SK-N-SH treated with all-trans-retinoic acid at 6 μM for 48 hours (cell line): ENCODE measurements around the gene GCH1.
A peak's percentile ranks its signal among the peaks of the same experiment; 100 is the strongest.
"Not testable (repeated sequence)": the region's sequence is repeated elsewhere in the genome, so short reads cannot be mapped to it uniquely, and the experiment has no call there.

Source experiments
- ATAC-seq: fragments of 200-7000 bp; cut with Tn5 transposase; 3 replicates; pipeline ENCODE4 v1.9.1; 2020; ENCODE audit warnings: mild to moderate bottlenecking, moderate library complexity
- ARNTL ChIP-seq: fragments of 450-650 bp; formaldehyde crosslinking; IDR thresholded peaks from 2 replicates; pipeline ENCODE4 v1.5.0; 2020; ENCODE audit warnings: low read depth, mild to moderate bottlenecking, moderate library complexity, borderline replicate concordance
- BACH2 ChIP-seq: fragments of 250-450 bp; sonication (Bioruptor Pico); IDR thresholded peaks from 2 replicates; pipeline ENCODE4 v1.9.0; 2021; ENCODE audit warnings: mild to moderate bottlenecking, borderline replicate concordance
- CREB5 ChIP-seq: fragments of 250-450 bp; sonication (Bioruptor Pico); IDR thresholded peaks from 2 replicates; pipeline ENCODE4 v1.5.1; 2020; ENCODE audit warnings: low read depth, mild to moderate bottlenecking, moderate library complexity
- CSDC2 ChIP-seq: fragments of 250-450 bp; sonication (Bioruptor Pico); IDR thresholded peaks from 2 replicates; pipeline ENCODE4 v1.5.0; 2020; ENCODE audit warnings: mild to moderate bottlenecking, moderate library complexity
- ESRRG ChIP-seq: fragments of 250-450 bp; sonication (Bioruptor Pico); IDR thresholded peaks from 2 replicates; pipeline ENCODE4 v1.6.1; 2021; ENCODE audit warnings: mild to moderate bottlenecking
- GLIS3 ChIP-seq: fragments of 250-450 bp; sonication (Bioruptor Pico); IDR thresholded peaks from 2 replicates; pipeline ENCODE4 v1.5.0; 2020; ENCODE audit warnings: mild to moderate bottlenecking, moderate library complexity
- ISL1 ChIP-seq: fragments of 250-450 bp; sonication (Bioruptor Pico); IDR thresholded peaks from 2 replicates; pipeline ENCODE4 v2.1.2; 2022; ENCODE audit warnings: mild to moderate bottlenecking, moderate library complexity
- OSR1 ChIP-seq: fragments of 250-450 bp; sonication (Bioruptor Pico); IDR thresholded peaks from 2 replicates; pipeline ENCODE4 v1.8.0; 2022; ENCODE audit warnings: moderate library complexity, mild to moderate bottlenecking, inconsistent platforms
- PATZ1 ChIP-seq: fragments of 250-450 bp; sonication (Bioruptor Pico); IDR thresholded peaks from 2 replicates; pipeline ENCODE4 v1.8.0; 2020; ENCODE audit warnings: mild to moderate bottlenecking, moderate library complexity, borderline replicate concordance
- POU6F1 ChIP-seq: fragments of 250-450 bp; sonication (Bioruptor Pico); IDR thresholded peaks from 2 replicates; pipeline ENCODE4 v1.8.0; 2021; ENCODE audit warnings: low read depth, mild to moderate bottlenecking, moderate library complexity, borderline replicate concordance
- RARB ChIP-seq: fragments of 250-450 bp; sonication (Bioruptor Pico); IDR thresholded peaks from 2 replicates; pipeline ENCODE4 v1.8.0; 2021; ENCODE audit warnings: mild to moderate bottlenecking, moderate library complexity
- SNAI2 ChIP-seq: fragments of 250-450 bp; sonication (Bioruptor Pico); IDR thresholded peaks from 2 replicates; pipeline ENCODE4 v1.5.0; 2020; ENCODE audit warnings: mild to moderate bottlenecking, moderate library complexity
- TCF4 ChIP-seq: fragments of 250-450 bp; sonication (Bioruptor Pico); IDR thresholded peaks from 2 replicates; pipeline ENCODE4 v1.8.0; 2021; ENCODE audit warnings: mild to moderate bottlenecking, moderate library complexity, borderline replicate concordance
- TOX ChIP-seq: fragments of 250-450 bp; sonication (Bioruptor Pico); IDR thresholded peaks from 2 replicates; pipeline ENCODE4 v1.8.0; 2021; ENCODE audit warnings: mild to moderate bottlenecking, moderate library complexity, borderline replicate concordance
- TSHZ2 ChIP-seq: fragments of 250-450 bp; sonication (Bioruptor Pico); IDR thresholded peaks from 2 replicates; pipeline ENCODE4 v1.5.0; 2020; ENCODE audit warnings: mild to moderate bottlenecking, moderate library complexity
- ZC3H10 ChIP-seq: fragments of 250-450 bp; sonication (Bioruptor Pico); IDR thresholded peaks from 2 replicates; pipeline ENCODE4 v1.5.1; 2021; ENCODE audit warnings: mild to moderate bottlenecking, moderate library complexity
- ZFP3 ChIP-seq: fragments of 250-450 bp; sonication (Bioruptor Pico); IDR thresholded peaks from 2 replicates; pipeline ENCODE4 v1.5.0; 2020; ENCODE audit warnings: mild to moderate bottlenecking, moderate library complexity
- ZNF565 ChIP-seq: fragments of 450-650 bp; formaldehyde crosslinking; conservative IDR thresholded peaks from 2 replicates; pipeline ENCODE4 v1.5.0; 2020; ENCODE audit warnings: low read depth, mild to moderate bottlenecking, moderate library complexity
- ZNF70 ChIP-seq: fragments of 450-650 bp; formaldehyde crosslinking; IDR thresholded peaks from 2 replicates; pipeline ENCODE4 v1.5.0; 2020; ENCODE audit warnings: mild to moderate bottlenecking, moderate library complexity

Gene GCH1

GRCh38 chr14:54877015-54877702, 25.5 kb downstream of the GCH1 start (continued):
- no peak for TF ChIP-seq RARB
- no peak for TF ChIP-seq TOX (CRISPR knock-in tag)

- not testable (repeated sequence) for ATAC-seq
These were observed 27.0 kb downstream of the GCH1 start for GRCh38 chr14:54875648-54876047.

- ATAC-seq, result not testable (repeated sequence)
These were observed 32.2 kb downstream of the GCH1 start for GRCh38 chr14:54870154-54871090.

GRCh38 chr14:54867011-54867410, 35.6 kb downstream of the GCH1 start:
- peak; percentile 80 for ATAC-seq
- TF ChIP-seq ZNF70 (no peak), POU6F1 (CRISPR knock-in tag) (no peak), TSHZ2 (CRISPR knock-in tag) (no peak), TCF4 (CRISPR knock-in tag) (0 out of 2 replicates have a peak, but pooled peaks have one; percentile 24), GLIS3 (CRISPR knock-in tag) (no peak), ESRRG (CRISPR knock-in tag) (no peak), ISL1 (no peak; the same call in 1 of the 2 replicates), BACH2 (no peak)

GRCh38 chr14:54866588-54866987, 36.0 kb downstream of the GCH1 start:
- TF ChIP-seq ESRRG (CRISPR knock-in tag) (peak; percentile 24; the same call in 1 of the 2 replicates), BACH2 (no peak)
- ATAC-seq, result peak; percentile 65

GRCh38 chr14:54864526-54864925, 38.1 kb downstream of the GCH1 start:
- peak; percentile 39; the same call in 1 of the 3 replicates for ATAC-seq
- TF ChIP-seq OSR1 (CRISPR knock-in tag) (no peak), SNAI2 (CRISPR knock-in tag) (no peak), ZC3H10 (no peak), ZNF70 (no peak), PATZ1 (CRISPR knock-in tag) (no peak), TSHZ2 (CRISPR knock-in tag) (no peak), CREB5 (no peak), ZFP3 (CRISPR knock-in tag) (no peak), ZNF565 (CRISPR knock-in tag) (no peak), TCF4 (CRISPR knock-in tag) (no peak), ESRRG (CRISPR knock-in tag) (no peak), ARNTL (no peak), CSDC2 (CRISPR knock-in tag) (no peak), ISL1 (no peak), GLIS3 (CRISPR knock-in tag) (no peak), RARB (no peak)
